Smooth muscle cell (in vitro differentiated cells): Measurements from ENCODE around the gene ZNF385B. TPM values are rescaled to one million over a fixed set of nuclear protein-coding genes. Genes with fewer than 3 reads are reported as not detected.

Experiments used
- DNase-seq: peaks from one replicate; lab custom pipeline; 2025; ENCODE audit not compliant: unreplicated experiment; lab: John Stamatoyannopoulos, UW
- H2AFZ ChIP-seq: fragments of 200-600 bp; sonication (generic); 2 replicates; pipeline ENCODE4 v1.6.0; 2016; ENCODE audit warnings: antibody characterized with exemption, low read depth, mild to moderate bottlenecking
- H3F3A ChIP-seq: fragments of 200-600 bp; sonication (generic); 2 replicates; pipeline ENCODE4 v1.6.0; 2017; ENCODE audit warnings: antibody characterized with exemption, low read depth
- H3K27ac ChIP-seq: fragments of 200-600 bp; sonication (generic); 2 replicates; pipeline ENCODE4 v1.5.1; 2016; ENCODE audit warnings: low read depth, mild to moderate bottlenecking
- H3K27me3 ChIP-seq: fragments of 200-600 bp; sonication (generic); 2 replicates; pipeline ENCODE4 v1.6.1; 2016; ENCODE audit warnings: low read depth, mild to moderate bottlenecking
- H3K36me3 ChIP-seq: fragments of 200-600 bp; sonication (generic); 2 replicates; pipeline ENCODE4 v1.5.1; 2016; ENCODE audit warnings: low read depth
- H3K4me1 ChIP-seq: fragments of 200-600 bp; sonication (generic); 2 replicates; pipeline ENCODE4 v1.5.1; 2016; ENCODE audit warnings: low read depth
- H3K4me2 ChIP-seq: fragments of 200-600 bp; sonication (generic); 2 replicates; pipeline ENCODE4 v1.6.0; 2016; ENCODE audit warnings: mild to moderate bottlenecking
- H3K4me3 ChIP-seq: fragments of 200-600 bp; sonication (generic); 2 replicates; pipeline ENCODE4 v1.5.1; 2016; ENCODE audit warnings: mild to moderate bottlenecking
- H3K79me2 ChIP-seq: fragments of 200-600 bp; sonication (generic); 2 replicates; pipeline ENCODE4 v1.6.0; 2016; ENCODE audit warnings: low read depth, mild to moderate bottlenecking
- H3K9ac ChIP-seq: fragments of 200-600 bp; sonication (generic); 2 replicates; pipeline ENCODE4 v1.6.0; 2016; ENCODE audit warnings: low read depth
- H3K9me3 ChIP-seq: fragments of 200-600 bp; sonication (generic); replicated peaks from 2 replicates; pipeline ENCODE4 v1.5.1; 2016; ENCODE audit warnings: low read depth
- H4K20me1 ChIP-seq: fragments of 200-600 bp; sonication (generic); 2 replicates; pipeline ENCODE4 v1.6.0; 2016; ENCODE audit warnings: low read depth
- CTCF ChIP-seq: fragments of 200-600 bp; sonication (generic); IDR thresholded peaks from 2 replicates; pipeline ENCODE4 v1.5.1; 2017; ENCODE audit warnings: borderline replicate concordance, mild to moderate bottlenecking, antibody characterized with exemption; ENCODE audit not compliant: insufficient read depth, poor library complexity, severe bottlenecking
- WGBS: methylation state at CpG from one replicate; pipeline ENCODE4 v1.1.7; 2016; ENCODE audit warnings: low lambda C conversion rate; 5-methylcytosine and 5-hydroxymethylcytosine counted together
- polyA plus RNA-seq: library from polyadenylated mRNA; unstranded; fragments of >200 nt; fragmentation: Nextera tagmentation; extraction: Ambion mirVana; gene quantifications from 2 replicates; pipeline ENCODE4 v1.2.1, GENCODE V29; 2016
- total RNA-seq: library from RNA; depleted of rRNA; stranded (reverse); fragments of >200 nt; gene quantifications from 2 replicates; pipeline ENCODE4 v1.2.3, GENCODE V29; 2014

The ZNF385B gene
- total and polyA plus RNA-seq, 2 experiments from 2014 or later: 1.4 to 3.2 TPM

GRCh38 chr2:179655627-179656026, 205.8 kb downstream of the ZNF385B start:
- Histone ChIP-seq H3K4me2 (no peak overlapping the region), H3K79me2 (no peaks in the 10 kb centered on the region), H3K27ac (no peak overlapping the region), H4K20me1 (no peaks in the 10 kb centered on the region), H3F3A (no peaks in the 10 kb centered on the region), H2AFZ (no peak overlapping the region), H3K27me3 (no peaks in the 10 kb centered on the region), H3K4me3 (no peak overlapping the region), H3K4me1 (no peaks in the 10 kb centered on the region), H3K36me3 (no peaks in the 10 kb centered on the region), H3K9ac (no peak overlapping the region), H3K9me3 (no peaks in the 10 kb centered on the region)
- WGBS: 71% methylated on average over 2 of the region's 2 CpGs
- no peak for TF ChIP-seq CTCF
- no peak for DNase-seq

- no peaks in the 10 kb centered on the region for H3K79me2 ChIP-seq
Measured at GRCh38 chr2:179654806-179655205, 206.6 kb downstream of the ZNF385B start.

GRCh38 chr2:179652296-179652695, 209.1 kb downstream of the ZNF385B start:
- Histone ChIP-seq H2AFZ (no peak overlapping the region), H3K27me3 (no peaks in the 10 kb centered on the region), H3K9me3 (no peaks in the 10 kb centered on the region), H3K4me2 (no peak overlapping the region), H3K36me3 (no peaks in the 10 kb centered on the region), H3K4me3 (no peak overlapping the region), H3K27ac (no peak overlapping the region), H4K20me1 (no peaks in the 10 kb centered on the region), H3K4me1 (no peaks in the 10 kb centered on the region), H3K79me2 (no peaks in the 10 kb centered on the region), H3K9ac (no peak overlapping the region), H3F3A (no peaks in the 10 kb centered on the region)
- 29% methylated on average over 2 of the region's 2 CpGs for WGBS
- TF ChIP-seq CTCF: no peak
- DNase-seq: no peak

More at GRCh38 chr2:179654806-179655205, 206.6 kb downstream of the ZNF385B start:
- Histone ChIP-seq H2AFZ (no peak overlapping the region), H3K9me3 (no peaks in the 10 kb centered on the region), H3K36me3 (no peaks in the 10 kb centered on the region), H3K9ac (no peak overlapping the region), H3K4me3 (no peak overlapping the region), H3K4me1 (no peaks in the 10 kb centered on the region), H3F3A (no peaks in the 10 kb centered on the region), H3K27me3 (no peaks in the 10 kb centered on the region), H4K20me1 (no peaks in the 10 kb centered on the region), H3K4me2 (no peak overlapping the region), H3K27ac (no peak overlapping the region)
- no peak for TF ChIP-seq CTCF
- DNase-seq: no peak
- WGBS: 95% methylated on average over 2 of the region's 2 CpGs

- no peak overlapping the region for H2AFZ ChIP-seq
- no peaks in the 10 kb centered on the region for H3K27me3 ChIP-seq
- no peak overlapping the region for H3K27ac ChIP-seq
- H3K4me3 ChIP-seq: no peak overlapping the region
- no peaks in the 10 kb centered on the region for H3K9me3 ChIP-seq
- no peak overlapping the region for H3K4me2 ChIP-seq
- no peaks in the 10 kb centered on the region for H3K4me1 ChIP-seq
- H3K9ac ChIP-seq: no peak overlapping the region
- H3K79me2 ChIP-seq: no peaks in the 10 kb centered on the region
- no peaks in the 10 kb centered on the region for H3K36me3 ChIP-seq
- H4K20me1 ChIP-seq: no peaks in the 10 kb centered on the region
- no peak for DNase-seq
- TF ChIP-seq CTCF: no peak
- H3F3A ChIP-seq: no peaks in the 10 kb centered on the region
Measured at GRCh38 chr2:179650420-179650819, 211.0 kb downstream of the ZNF385B start.
